ENCODE results near the gene TESK2.
"Not testable (repeated sequence)": the region's sequence is repeated elsewhere in the genome, so short reads cannot be mapped to it uniquely, and the experiment has no call there.

TESK2 gene

DNA sequence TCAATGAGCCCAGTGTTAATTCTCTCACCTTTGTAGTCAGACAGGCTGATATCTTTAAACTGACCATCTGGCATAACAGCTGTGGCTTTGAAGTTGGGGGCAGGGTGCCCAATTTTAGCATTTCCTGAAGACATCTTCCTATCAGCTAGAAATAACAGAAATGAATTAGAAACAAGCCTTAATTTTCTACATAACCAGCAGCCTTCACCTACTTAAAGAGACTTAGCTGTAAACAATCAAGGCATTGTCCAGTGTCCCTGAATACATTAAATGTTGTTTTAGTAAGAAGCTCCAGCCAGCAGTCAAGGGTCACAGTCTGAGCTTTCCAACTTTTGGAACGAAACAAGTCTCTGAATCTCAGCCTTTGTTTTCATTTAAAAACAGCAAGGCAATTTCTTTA lies 27.9 kb upstream of the TESK2 start:
- Histone ChIP-seq H2BK12ac (ENCODE audit: low read length) (no peak overlapping the region), H2BK5ac (ENCODE audit: low read length) (no peak overlapping the region), H3K4me2 (ENCODE audit: insufficient read depth, low read length, poor library complexity, severe bottlenecking) (peak overlapping the region; percentile 32), H3K23ac (ENCODE audit: low read depth, low read length, poor library complexity) (no peak overlapping the region), H3K9ac (ENCODE audit: low read depth, low read length, poor library complexity) (no peak overlapping the region), H2BK120ac (ENCODE audit: low read depth, low read length) (no peak overlapping the region), H3K4ac (ENCODE audit: low read length) (no peak overlapping the region), H3K18ac (ENCODE audit: low read length) (no peak overlapping the region), H3K27me3 (ENCODE audit: control insufficient read depth in 3 of 3, insufficient read depth in 3 of 3, low read depth in 1 of 3, low read length in 3 of 3) (no peaks in the 10 kb centered on the region), H3K4me3 (ENCODE audit: low read length in 2 of 2) (no peak overlapping the region), H3K14ac (ENCODE audit: low read length) (no peak overlapping the region), H3K79me1 (ENCODE audit: low read depth, low read length) (peaks cover 13% of the 10 kb centered on the region), H4K91ac (ENCODE audit: low read depth, low read length, poor library complexity) (no peak overlapping the region), H3K27ac (replicated peaks; ENCODE audit: low read length) (no peak overlapping the region), H2AK5ac (ENCODE audit: low read depth, low read length) (no peak overlapping the region), H3K9me3 (replicated peaks in 1 of 2; ENCODE audit: control insufficient read depth in 2 of 2, insufficient read depth in 1 of 2, low read depth in 1 of 2, low read length in 2 of 2) (no peaks in the 10 kb centered on the region), H4K8ac (ENCODE audit: low read depth, low read length) (no peak overlapping the region), H2BK15ac (ENCODE audit: low read length) (no peak overlapping the region), H3K36me3 (replicated peaks in 1 of 2; ENCODE audit: control insufficient read depth in 2 of 2, insufficient read depth in 2 of 2, low read length in 2 of 2) (peaks cover 23 to 43% of the 10 kb centered on the region in 2 donors), H2AFZ (ENCODE audit: low read length) (no peak overlapping the region), H3K4me1 (ENCODE audit: control insufficient read depth in 2 of 2, insufficient read depth in 1 of 2, low read depth in 1 of 2, low read length in 2 of 2) (peaks cover 2 to 9% of the 10 kb centered on the region in 2 donors)
- no CpG with 5 or more reads among the region's 1 CpG for WGBS, 2 donors (ENCODE audit: extremely low coverage in 2 of 2, insufficient read length in 2 of 2, insufficient replicate concordance in 1 of 2)
- DNase-seq (ENCODE audit: low spot score), result no peak

DNA sequence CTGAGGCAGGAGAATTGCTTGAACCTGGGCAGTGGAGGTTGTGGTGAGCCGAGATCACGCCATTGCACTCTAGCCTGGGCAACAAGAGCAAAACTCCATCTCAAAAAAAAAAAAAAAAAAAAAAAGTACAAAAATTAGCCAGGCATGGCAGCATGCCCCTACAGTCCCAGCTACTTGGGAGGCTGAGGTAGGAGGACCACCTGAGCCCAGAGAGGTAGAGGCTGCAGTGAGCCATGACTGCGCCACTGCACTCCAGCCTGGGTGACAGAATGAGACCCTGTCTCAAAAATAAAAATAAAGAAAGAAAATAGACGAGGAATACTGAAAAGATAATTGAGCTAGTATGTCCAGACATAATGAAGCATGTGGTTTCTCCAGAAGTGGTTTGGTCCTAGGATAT lies 27.4 kb upstream of the TESK2 start:
- not testable (repeated sequence) for DNase-seq (ENCODE audit: low spot score); H3K14ac ChIP-seq (ENCODE audit: low read length); H3K9ac ChIP-seq (ENCODE audit: low read depth, low read length, poor library complexity); H2AK5ac ChIP-seq (ENCODE audit: low read depth, low read length); H2BK15ac ChIP-seq (ENCODE audit: low read length); H3K9me3 ChIP-seq (replicated peaks in 1 of 2; ENCODE audit: control insufficient read depth in 2 of 2, insufficient read depth in 1 of 2, low read depth in 1 of 2, low read length in 2 of 2); H3K18ac ChIP-seq (ENCODE audit: low read length); H2BK5ac ChIP-seq (ENCODE audit: low read length); H4K91ac ChIP-seq (ENCODE audit: low read depth, low read length, poor library complexity); H3K27me3 ChIP-seq (ENCODE audit: control insufficient read depth in 3 of 3, insufficient read depth in 3 of 3, low read depth in 1 of 3, low read length in 3 of 3); H3K23ac ChIP-seq (ENCODE audit: low read depth, low read length, poor library complexity); H2BK120ac ChIP-seq (ENCODE audit: low read depth, low read length); H3K4me1 ChIP-seq (ENCODE audit: control insufficient read depth in 2 of 2, insufficient read depth in 1 of 2, low read depth in 1 of 2, low read length in 2 of 2); H3K4me3 ChIP-seq (ENCODE audit: low read length in 2 of 2); H2BK12ac ChIP-seq (ENCODE audit: low read length); H4K8ac ChIP-seq (ENCODE audit: low read depth, low read length); H2AFZ ChIP-seq (ENCODE audit: low read length); H3K4ac ChIP-seq (ENCODE audit: low read length); H3K27ac ChIP-seq (replicated peaks; ENCODE audit: low read length); H3K4me2 ChIP-seq (ENCODE audit: insufficient read depth, low read length, poor library complexity, severe bottlenecking)
- WGBS, 2 donors (ENCODE audit: extremely low coverage in 2 of 2, insufficient read length in 2 of 2, insufficient replicate concordance in 1 of 2), result no CpG with 5 or more reads among the region's 4 CpGs
- peaks cover 13% of the 10 kb centered on the region for H3K79me1 ChIP-seq (ENCODE audit: low read depth, low read length)
- peaks cover 28 to 49% of the 10 kb centered on the region in 2 donors for H3K36me3 ChIP-seq (replicated peaks in 1 of 2; ENCODE audit: control insufficient read depth in 2 of 2, insufficient read depth in 2 of 2, low read length in 2 of 2)

DNA sequence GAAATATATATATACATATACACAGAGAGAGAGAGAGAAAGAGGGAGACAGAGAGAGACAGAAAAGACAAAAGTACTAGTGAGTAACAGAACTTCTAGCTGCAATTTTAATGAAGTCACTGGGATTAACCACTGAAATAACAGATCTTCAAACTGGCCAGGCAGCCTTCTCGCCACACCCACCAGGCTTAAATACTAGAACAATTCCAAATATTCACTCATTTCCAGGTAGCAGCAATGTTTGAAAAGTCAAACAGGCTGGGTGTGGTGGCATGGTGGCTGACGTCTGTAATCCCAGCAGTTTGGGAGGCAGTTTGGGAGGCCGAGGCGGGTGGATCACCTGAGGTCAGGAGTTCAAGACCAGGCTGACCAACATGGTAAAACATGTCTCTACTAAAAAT lies 25.5 kb upstream of the TESK2 start:
- H3K4me2 ChIP-seq (ENCODE audit: insufficient read depth, low read length, poor library complexity, severe bottlenecking), result no peak overlapping the region

DNA sequence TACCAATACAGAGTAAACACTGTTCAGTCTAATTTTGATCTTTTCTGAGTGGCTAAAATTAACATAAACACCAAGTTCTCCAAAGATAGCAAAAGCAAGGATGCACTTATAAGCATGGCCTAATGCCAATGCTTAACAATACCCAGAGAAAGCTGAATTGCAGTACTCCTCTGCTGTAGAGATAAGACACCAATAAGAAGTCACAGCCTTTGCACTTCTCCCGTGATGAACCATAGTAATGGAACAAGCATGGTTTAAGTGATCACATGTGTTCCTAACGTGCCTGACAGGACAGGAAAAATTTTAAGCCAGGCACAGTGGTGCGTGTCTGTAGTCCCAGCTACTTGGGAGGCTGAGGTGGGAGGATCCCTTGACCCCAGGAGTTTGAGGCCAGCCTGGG lies 25.1 kb upstream of the TESK2 start:
- Histone ChIP-seq H2AK5ac (ENCODE audit: low read depth, low read length) (no peak overlapping the region), H2BK15ac (ENCODE audit: low read length) (no peak overlapping the region), H3K79me1 (ENCODE audit: low read depth, low read length) (peaks cover 8% of the 10 kb centered on the region), H3K27ac (replicated peaks; ENCODE audit: low read length) (no peak overlapping the region), H3K4me1 (ENCODE audit: control insufficient read depth in 2 of 2, insufficient read depth in 1 of 2, low read depth in 1 of 2, low read length in 2 of 2) (peaks cover 2 to 7% of the 10 kb centered on the region in 2 donors), H2BK12ac (ENCODE audit: low read length) (no peak overlapping the region), H4K91ac (ENCODE audit: low read depth, low read length, poor library complexity) (no peak overlapping the region), H3K9me3 (replicated peaks in 1 of 2; ENCODE audit: control insufficient read depth in 2 of 2, insufficient read depth in 1 of 2, low read depth in 1 of 2, low read length in 2 of 2) (no peaks in the 10 kb centered on the region), H3K4me3 (ENCODE audit: low read length in 2 of 2) (no peak overlapping the region), H3K14ac (ENCODE audit: low read length) (no peak overlapping the region), H3K4me2 (ENCODE audit: insufficient read depth, low read length, poor library complexity, severe bottlenecking) (no peak overlapping the region), H3K23ac (ENCODE audit: low read depth, low read length, poor library complexity) (no peak overlapping the region), H3K27me3 (ENCODE audit: control insufficient read depth in 3 of 3, insufficient read depth in 3 of 3, low read depth in 1 of 3, low read length in 3 of 3) (no peaks in the 10 kb centered on the region), H3K4ac (ENCODE audit: low read length) (no peak overlapping the region), H2BK5ac (ENCODE audit: low read length) (no peak overlapping the region), H2BK120ac (ENCODE audit: low read depth, low read length) (no peak overlapping the region), H3K9ac (ENCODE audit: low read depth, low read length, poor library complexity) (no peak overlapping the region), H2AFZ (ENCODE audit: low read length) (no peak overlapping the region), H3K36me3 (replicated peaks in 1 of 2; ENCODE audit: control insufficient read depth in 2 of 2, insufficient read depth in 2 of 2, low read length in 2 of 2) (peaks cover 39 to 71% of the 10 kb centered on the region in 2 donors), H3K18ac (ENCODE audit: low read length) (no peak overlapping the region), H4K8ac (ENCODE audit: low read depth, low read length) (no peak overlapping the region)
- no CpG with 5 or more reads among the region's 3 CpGs for WGBS, 2 donors (ENCODE audit: extremely low coverage in 2 of 2, insufficient read length in 2 of 2, insufficient replicate concordance in 1 of 2)
- no peak for DNase-seq (ENCODE audit: low spot score)

More for the DNA sequence above, 25.5 kb upstream of the TESK2 start:
- Histone ChIP-seq H3K9me3 (replicated peaks in 1 of 2; ENCODE audit: control insufficient read depth in 2 of 2, insufficient read depth in 1 of 2, low read depth in 1 of 2, low read length in 2 of 2) (no peaks in the 10 kb centered on the region), H2AK5ac (ENCODE audit: low read depth, low read length) (no peak overlapping the region), H3K9ac (ENCODE audit: low read depth, low read length, poor library complexity) (no peak overlapping the region), H3K23ac (ENCODE audit: low read depth, low read length, poor library complexity) (no peak overlapping the region), H2BK5ac (ENCODE audit: low read length) (no peak overlapping the region), H2AFZ (ENCODE audit: low read length) (no peak overlapping the region), H4K8ac (ENCODE audit: low read depth, low read length) (no peak overlapping the region), H2BK120ac (ENCODE audit: low read depth, low read length) (no peak overlapping the region), H3K4me1 (ENCODE audit: control insufficient read depth in 2 of 2, insufficient read depth in 1 of 2, low read depth in 1 of 2, low read length in 2 of 2) (peaks cover 2 to 9% of the 10 kb centered on the region in 2 donors), H3K27me3 (ENCODE audit: control insufficient read depth in 3 of 3, insufficient read depth in 3 of 3, low read depth in 1 of 3, low read length in 3 of 3) (no peaks in the 10 kb centered on the region), H2BK15ac (ENCODE audit: low read length) (no peak overlapping the region), H3K18ac (ENCODE audit: low read length) (no peak overlapping the region), H3K79me1 (ENCODE audit: low read depth, low read length) (peaks cover 11% of the 10 kb centered on the region), H3K27ac (replicated peaks; ENCODE audit: low read length) (no peak overlapping the region), H3K4me3 (ENCODE audit: low read length in 2 of 2) (no peak overlapping the region), H2BK12ac (ENCODE audit: low read length) (no peak overlapping the region), H3K14ac (ENCODE audit: low read length) (no peak overlapping the region), H3K36me3 (replicated peaks in 1 of 2; ENCODE audit: control insufficient read depth in 2 of 2, insufficient read depth in 2 of 2, low read length in 2 of 2) (peaks cover 36 to 67% of the 10 kb centered on the region in 2 donors), H4K91ac (ENCODE audit: low read depth, low read length, poor library complexity) (no peak overlapping the region), H3K4ac (ENCODE audit: low read length) (no peak overlapping the region)
- no CpG with 5 or more reads among the region's 4 CpGs for WGBS, 2 donors (ENCODE audit: extremely low coverage in 2 of 2, insufficient read length in 2 of 2, insufficient replicate concordance in 1 of 2)
- no peak for DNase-seq (ENCODE audit: low spot score)

Measured in neuronal stem cell (in vitro differentiated cells).